ENCODE results near the gene PLP1.

The PLP1 gene

DNA sequence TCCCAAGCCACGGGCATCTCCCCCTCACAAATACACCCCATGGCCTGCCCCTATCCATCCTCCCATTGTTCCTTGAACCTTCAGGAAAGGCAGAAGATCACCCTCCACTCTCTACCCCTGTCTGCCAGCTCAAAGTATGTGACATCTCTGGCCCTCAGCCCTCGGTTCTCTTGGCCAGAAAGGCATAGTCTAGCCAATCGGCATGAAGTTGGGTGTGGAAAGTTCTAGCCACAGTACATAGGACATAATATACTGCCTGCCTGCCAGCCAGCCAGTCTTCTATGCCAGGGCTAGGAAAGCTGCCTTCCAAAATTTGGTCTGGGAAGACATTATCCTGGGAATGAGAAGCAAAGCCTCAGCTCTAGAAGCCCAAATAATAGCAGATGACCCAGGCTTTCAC, 3.2 kb upstream of the PLP1 start:
- TF ChIP-seq ZNF274 (IDR thresholded peaks at IDR 0.05; ENCODE audit: low read depth, low read length), result no peak
- H3K4me3 ChIP-seq (ENCODE audit: low read length), result no peak overlapping the region

DNA sequence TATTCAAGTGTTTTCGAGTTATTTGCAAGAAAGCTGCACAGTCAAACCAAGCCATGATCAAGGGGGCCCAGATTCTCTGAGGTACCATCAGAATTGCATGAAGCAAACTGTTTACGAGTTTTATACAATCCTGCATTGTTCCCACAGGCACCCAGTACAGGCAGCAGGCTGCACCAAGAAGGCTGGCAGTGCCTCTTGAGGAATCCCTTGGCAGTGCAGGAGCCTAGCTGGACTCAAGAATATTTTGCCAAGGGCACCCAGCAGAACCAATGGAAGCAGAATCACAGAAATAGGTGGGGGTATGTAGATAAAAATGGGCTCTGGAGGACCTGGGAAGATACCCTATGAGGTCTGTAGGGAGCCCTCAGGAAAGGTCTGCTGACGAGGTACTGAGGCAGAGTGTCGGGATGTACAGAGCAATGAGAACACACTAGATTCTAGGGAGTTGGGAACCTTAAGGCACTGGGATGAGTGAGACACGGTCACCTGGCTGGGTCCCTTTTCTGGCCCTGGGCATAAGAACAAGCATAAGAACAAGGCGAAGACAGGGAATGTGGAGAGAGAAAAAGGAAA, 2.5 kb upstream of the PLP1 start:
- no peak overlapping the region for H3K4me3 ChIP-seq (ENCODE audit: low read length)
- TF ChIP-seq ZNF274 (IDR thresholded peaks at IDR 0.05; ENCODE audit: low read depth, low read length), result no peak

DNA sequence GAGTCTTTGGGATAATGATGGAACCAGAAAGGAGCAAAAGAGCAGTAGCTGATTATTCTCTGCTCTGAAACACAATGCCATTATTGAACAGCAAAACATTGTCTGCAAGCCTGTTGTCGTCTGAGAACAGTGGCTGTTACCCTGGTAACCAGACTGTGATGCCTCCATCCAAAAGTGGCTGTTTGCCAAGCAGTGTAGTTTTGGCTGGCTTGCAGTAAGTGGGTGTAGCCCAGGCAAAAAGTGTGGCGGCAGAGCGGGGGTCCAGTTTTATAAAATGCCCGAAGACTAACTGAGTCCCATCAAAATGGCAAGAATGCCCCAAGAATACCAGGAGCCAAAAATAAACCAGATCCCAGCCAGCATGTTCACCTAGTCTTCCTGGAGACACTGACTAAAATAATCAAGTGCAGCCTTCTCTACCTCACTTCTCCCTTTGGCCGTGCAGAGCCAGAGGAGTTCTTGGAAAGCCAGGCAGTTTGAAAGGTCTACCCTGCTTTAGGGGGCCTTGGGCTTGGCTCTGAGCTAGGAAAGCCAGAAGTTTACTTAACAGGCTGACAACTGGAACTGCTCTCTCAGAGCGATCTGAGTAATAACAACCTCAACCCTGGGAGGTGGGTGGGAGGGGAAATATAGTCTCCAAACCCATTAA, 2.6 kb downstream of the PLP1 start:
- no peak overlapping the region for H3K4me3 ChIP-seq (ENCODE audit: low read length)
- no peak for TF ChIP-seq ZNF274 (IDR thresholded peaks at IDR 0.05; ENCODE audit: low read depth, low read length)

DNA sequence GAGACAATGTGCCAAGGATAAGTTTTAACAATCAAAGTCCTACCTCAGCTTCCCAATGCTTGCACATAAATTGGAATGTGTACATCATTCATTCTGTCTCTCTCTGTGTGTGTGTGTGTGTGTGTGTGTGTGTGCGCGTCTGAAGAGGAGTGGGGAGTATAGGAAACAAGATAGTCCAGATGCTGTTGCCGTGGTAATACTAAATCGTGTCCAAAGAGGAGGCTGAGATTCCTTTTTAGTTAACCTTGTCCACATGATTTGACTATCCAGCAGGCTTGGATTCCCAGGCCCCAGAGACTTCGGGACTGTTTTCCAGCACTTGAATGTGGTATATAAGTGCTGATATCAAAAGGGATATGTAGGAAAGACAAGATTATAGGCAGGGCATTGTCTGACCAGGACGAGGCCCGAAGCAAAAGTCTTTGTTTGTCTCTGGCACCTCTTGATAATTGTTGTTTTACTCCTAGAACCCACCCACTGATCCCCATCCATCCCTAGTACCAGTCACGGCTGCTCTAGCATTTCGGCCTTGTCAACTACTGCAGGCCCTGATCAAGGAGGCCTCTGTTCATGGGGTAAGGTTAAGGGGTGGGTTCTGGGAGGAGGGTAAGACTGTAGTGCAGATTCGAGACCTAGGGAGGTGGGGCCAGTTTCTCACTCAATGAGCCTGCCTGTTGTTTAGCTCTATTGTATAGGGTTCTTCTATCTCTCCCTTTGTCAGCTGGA, 3.9 kb downstream of the PLP1 start:
- no peak for TF ChIP-seq ZNF274 (IDR thresholded peaks at IDR 0.05; ENCODE audit: low read depth, low read length)

DNA sequence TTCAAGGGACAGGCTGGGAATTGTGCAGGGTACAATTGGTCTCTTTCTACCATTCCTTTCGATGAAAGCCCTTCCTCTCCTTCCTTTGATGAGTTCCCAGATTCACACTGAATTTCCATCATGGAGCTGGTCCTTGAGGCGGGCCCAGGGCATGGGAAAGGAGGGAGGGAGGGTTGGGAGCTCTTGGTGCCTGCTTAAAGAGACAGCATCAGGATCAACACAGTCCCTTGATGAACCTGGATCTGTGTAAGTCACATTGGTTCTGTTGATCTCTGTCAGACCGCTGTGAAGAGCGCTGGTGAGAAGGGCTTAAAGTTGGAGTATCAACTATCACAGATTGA, 4.4 kb downstream of the PLP1 start:
- no peak for TF ChIP-seq ZNF274 (IDR thresholded peaks at IDR 0.05; ENCODE audit: low read depth, low read length)
- H3K4me3 ChIP-seq (ENCODE audit: low read length), result no peak overlapping the region

More for the DNA sequence above, 3.9 kb downstream of the PLP1 start:
- no peak overlapping the region for H3K4me3 ChIP-seq (ENCODE audit: low read length)

DNA sequence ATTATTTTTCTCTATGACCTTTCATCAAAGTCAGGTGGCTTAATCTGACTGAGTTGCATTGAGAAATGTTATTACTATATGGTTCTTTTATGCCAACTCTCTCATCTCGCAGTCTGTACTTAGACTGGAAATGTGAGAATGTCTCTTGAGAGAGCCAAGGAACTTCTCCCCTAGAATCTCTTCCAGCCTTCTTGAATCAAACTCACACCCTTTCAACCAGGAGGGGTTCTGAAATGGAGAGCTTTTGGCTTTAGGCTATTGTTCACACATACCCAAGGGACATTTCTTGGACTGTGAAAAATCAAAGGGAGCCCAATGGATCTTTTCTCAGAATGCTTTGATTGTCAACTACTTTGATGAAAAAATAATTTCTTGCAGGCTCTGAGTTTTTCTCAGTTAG, 5.1 kb downstream of the PLP1 start:
- TF ChIP-seq ZNF274 (IDR thresholded peaks at IDR 0.05; ENCODE audit: low read depth, low read length), result no peak
- no peak overlapping the region for H3K4me3 ChIP-seq (ENCODE audit: low read length)

DNA sequence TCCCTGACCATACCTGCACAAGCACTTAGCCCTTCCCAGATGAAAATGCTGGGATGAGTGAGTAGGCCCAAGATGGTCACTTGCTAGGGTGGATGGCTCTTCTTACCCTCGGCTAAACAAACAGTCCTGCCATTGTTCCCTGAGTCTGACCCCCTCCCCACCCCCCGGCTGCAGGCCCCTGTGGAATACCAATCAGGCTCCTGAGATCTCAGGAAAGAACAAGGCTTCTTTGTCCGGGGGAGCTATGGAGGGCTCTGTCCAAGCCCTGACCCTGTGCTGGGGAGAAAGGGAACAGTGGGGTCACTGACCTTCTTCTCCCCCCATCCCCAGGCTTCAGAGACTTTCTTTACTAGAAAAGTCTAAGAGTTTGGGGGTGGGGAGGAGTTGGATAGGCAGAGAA, 6.0 kb downstream of the PLP1 start:
- H3K4me3 ChIP-seq (ENCODE audit: low read length), result no peak overlapping the region
- no peak for TF ChIP-seq ZNF274 (IDR thresholded peaks at IDR 0.05; ENCODE audit: low read depth, low read length)

DNA sequence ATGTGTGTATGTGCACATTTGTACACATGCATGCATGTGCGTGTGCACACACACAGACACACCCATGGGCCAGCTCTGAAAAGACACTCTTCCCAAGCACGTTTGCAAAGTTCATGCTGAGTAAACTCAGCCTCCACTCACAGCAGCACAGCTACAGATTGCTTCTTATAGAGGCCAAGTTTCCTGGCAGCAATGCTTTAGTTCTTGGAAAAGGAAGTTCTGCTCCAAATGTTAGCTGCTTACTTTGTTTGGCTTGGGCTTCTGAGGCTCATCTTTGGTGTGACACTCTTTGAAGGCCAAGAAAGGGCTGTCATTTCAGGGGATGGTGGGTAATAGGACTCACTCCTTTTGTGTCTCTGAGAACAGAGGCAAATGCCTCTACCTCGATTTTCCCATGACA, 6.6 kb downstream of the PLP1 start:
- TF ChIP-seq ZNF274 (IDR thresholded peaks at IDR 0.05; ENCODE audit: low read depth, low read length), result no peak
- H3K4me3 ChIP-seq (ENCODE audit: low read length), result no peak overlapping the region

DNA sequence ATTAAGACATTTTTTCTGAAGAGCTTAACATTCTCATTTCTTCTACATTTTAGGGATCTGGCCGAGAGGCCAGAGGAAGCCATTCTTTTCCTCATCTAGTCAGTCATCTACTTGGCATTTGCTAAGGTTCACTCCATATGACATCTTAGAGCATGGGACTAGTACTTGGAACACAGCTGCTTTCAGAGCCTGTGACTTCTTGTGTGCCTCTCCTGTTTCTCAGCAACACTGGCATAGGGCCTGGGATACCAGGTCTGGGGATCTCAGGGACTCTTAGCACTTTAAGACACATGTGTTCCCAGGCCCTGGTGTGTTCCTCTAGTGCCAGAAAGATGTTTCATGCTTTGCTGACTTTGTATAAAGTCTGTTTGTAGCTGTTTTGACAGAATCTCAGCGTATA, 7.3 kb downstream of the PLP1 start:
- no peak for TF ChIP-seq ZNF274 (IDR thresholded peaks at IDR 0.05; ENCODE audit: low read depth, low read length)
- H3K4me3 ChIP-seq (ENCODE audit: low read length), result no peak overlapping the region

DNA sequence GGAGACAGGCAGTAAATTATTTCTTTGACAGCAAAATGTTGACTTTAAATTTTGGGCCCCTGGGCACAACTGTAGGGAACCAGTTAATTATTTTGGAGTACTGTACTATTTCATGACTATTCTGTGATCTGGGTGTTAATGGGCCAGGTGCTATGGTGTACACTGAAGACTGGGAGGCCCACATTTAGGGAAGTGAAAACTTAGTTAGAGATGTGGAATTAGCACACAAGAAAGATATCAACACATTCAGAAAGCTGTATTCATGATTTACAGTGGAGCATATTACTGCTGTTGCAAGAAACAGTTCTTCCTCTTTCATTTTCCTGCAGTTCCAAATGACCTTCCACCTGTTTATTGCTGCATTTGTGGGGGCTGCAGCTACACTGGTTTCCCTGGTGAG, 12.4 kb downstream of the PLP1 start:
- H3K4me3 ChIP-seq (ENCODE audit: low read length), result no peak overlapping the region

DNA sequence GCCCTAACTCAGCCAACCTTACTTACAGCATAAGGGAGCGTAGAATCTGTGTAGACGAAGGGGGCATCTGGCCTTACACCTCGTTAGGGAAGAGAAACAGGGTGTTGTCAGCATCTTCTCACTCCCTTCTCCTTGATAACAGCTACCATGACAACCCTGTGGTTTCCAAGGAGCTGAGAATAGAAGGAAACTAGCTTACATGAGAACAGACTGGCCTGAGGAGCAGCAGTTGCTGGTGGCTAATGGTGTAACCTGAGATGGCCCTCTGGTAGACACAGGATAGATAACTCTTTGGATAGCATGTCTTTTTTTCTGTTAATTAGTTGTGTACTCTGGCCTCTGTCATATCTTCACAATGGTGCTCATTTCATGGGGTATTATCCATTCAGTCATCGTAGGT, 14.6 kb downstream of the PLP1 start:
- no peak overlapping the region for H3K4me3 ChIP-seq (ENCODE audit: low read length)
- no peak for TF ChIP-seq ZNF274 (IDR thresholded peaks at IDR 0.05; ENCODE audit: low read depth, low read length)

More for the DNA sequence above, 12.4 kb downstream of the PLP1 start:
- TF ChIP-seq ZNF274 (IDR thresholded peaks at IDR 0.05; ENCODE audit: low read depth, low read length), result no peak

DNA sequence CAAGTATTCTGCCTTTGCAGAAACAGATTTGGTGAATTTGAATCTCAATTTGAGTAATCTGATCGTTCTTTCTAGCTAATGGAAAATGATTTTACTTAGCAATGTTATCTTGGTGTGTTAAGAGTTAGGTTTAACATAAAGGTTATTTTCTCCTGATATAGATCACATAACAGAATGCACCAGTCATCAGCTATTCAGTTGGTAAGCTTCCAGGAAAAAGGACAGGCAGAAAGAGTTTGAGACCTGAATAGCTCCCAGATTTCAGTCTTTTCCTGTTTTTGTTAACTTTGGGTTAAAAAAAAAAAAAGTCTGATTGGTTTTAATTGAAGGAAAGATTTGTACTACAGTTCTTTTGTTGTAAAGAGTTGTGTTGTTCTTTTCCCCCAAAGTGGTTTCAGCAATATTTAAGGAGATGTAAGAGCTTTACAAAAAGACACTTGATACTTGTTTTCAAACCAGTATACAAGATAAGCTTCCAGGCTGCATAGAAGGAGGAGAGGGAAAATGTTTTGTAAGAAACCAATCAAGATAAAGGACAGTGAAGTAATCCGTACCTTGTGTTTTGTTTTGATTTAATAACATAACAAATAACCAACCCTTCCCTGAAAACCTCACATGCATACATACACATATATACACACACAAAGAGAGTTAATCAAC, 15.3 kb downstream of the PLP1 start:
- no peak overlapping the region for H3K4me3 ChIP-seq (ENCODE audit: low read length)
- no peak for TF ChIP-seq ZNF274 (IDR thresholded peaks at IDR 0.05; ENCODE audit: low read depth, low read length)

DNA sequence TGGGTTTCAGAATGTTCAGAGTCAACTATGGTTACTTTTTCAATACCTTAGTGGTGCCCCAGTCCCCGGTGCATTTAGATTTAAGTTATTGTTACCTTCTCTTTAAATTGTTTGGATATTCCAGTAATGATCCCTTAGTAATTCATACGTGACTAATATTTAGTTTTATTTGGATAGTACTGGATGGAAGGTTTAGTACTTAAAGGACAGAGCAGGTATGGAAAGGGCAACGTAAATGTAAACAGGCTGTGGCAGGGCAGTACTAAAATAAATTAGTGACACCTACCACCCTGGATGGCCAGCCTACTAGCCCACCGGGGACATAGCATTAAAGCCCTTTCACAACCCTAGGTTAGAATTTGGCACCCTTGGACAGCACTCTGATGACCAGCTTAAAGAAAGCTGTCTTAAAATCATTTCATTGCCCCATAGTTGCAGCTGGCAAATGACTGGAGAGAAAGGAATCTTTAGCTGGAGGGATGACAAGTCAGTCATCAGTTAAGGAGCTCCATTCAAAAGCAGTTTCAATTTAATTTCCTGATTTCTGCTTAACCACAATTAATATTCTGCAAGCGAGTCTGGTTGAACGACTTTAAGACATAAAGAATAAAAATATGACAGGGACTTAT, 16.4 kb downstream of the PLP1 start:
- TF ChIP-seq ZNF274 (IDR thresholded peaks at IDR 0.05; ENCODE audit: low read depth, low read length), result no peak
- H3K4me3 ChIP-seq (ENCODE audit: low read length), result no peak overlapping the region

DNA sequence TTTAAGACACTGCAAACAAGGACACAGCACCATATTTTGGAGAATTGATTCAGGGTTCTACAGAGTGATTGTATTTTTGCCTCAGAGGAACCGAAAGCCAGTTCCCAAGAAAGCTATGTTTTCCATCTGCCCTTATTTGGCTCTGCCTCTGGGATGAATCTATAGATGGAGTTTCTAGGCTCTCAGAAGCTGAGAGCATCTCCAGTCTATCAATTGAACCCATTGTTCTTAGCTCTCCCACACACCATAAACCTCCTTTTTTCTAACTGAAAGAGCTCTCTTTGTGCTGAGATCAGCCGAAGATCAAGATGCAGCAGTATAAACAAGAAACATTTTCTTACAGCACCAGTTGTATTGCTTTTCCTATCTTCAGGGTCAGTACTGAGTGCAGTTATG, 16.9 kb downstream of the PLP1 start:
- TF ChIP-seq ZNF274 (IDR thresholded peaks at IDR 0.05; ENCODE audit: low read depth, low read length), result no peak
- H3K4me3 ChIP-seq (ENCODE audit: low read length), result no peak overlapping the region
